Measurements from ENCODE around the gene TMEM203. TPM values are rescaled to one million over a fixed set of nuclear protein-coding genes. Genes with fewer than 3 reads are reported as not detected.

TMEM203 gene
- total RNA-seq, 1 experiment from 2014 or later = 36.4 TPM

GRCh38 chr9:137194909-137195308 is 10.5 kb downstream of the TMEM203 start:
- Histone ChIP-seq H3K4me3 (ENCODE audit: low read length) (no peak overlapping the region), H3K36me3 (ENCODE audit: low read depth, low read length) (no peaks in the 10 kb centered on the region), H3K9ac (ENCODE audit: low read length) (no peak overlapping the region), H2AFZ (ENCODE audit: low read length) (no peak overlapping the region), H3K27me3 (ENCODE audit: low read length) (no peaks in the 10 kb centered on the region), H3K27ac (ENCODE audit: low read length) (no peak overlapping the region), H4K20me1 (ENCODE audit: low read length) (peaks cover 19% of the 10 kb centered on the region), H3K4me2 (ENCODE audit: low read length) (peak overlapping the region; percentile 58), H3K9me3 (ENCODE audit: low read length) (no peaks in the 10 kb centered on the region), H3K9me2 (replicated peaks; ENCODE audit: low read length) (no peaks in the 10 kb centered on the region), H3F3A (ENCODE audit: low read length, unreplicated experiment) (no peaks in the 10 kb centered on the region), H3K79me2 (ENCODE audit: low read length) (peaks cover 23% of the 10 kb centered on the region), H3K4me1 (ENCODE audit: insufficient read depth, low read length) (peaks cover 45% of the 10 kb centered on the region)
- TF ChIP-seq CTCF (conservative IDR thresholded peaks at IDR 0.05; ENCODE audit: low read depth, low read length) = no peak
- no peak for TF ChIP-seq EZH2 (IDR thresholded peaks at IDR 0.05; ENCODE audit: low read length, unreplicated experiment)
- TF ChIP-seq EZH2phosphoT487 (IDR thresholded peaks at IDR 0.05; ENCODE audit: borderline replicate concordance, low read length) = no peak
- CTCF ChIA-PET = no interaction called here
- no TSS peak for BruUV-seq (replicated peaks)
- DNase-seq (no peak), ATAC-seq (no peak)
- POLR2A ChIA-PET (ENCODE audit: unreplicated experiment) = no interaction called here
- intact Hi-C loops (cut with micrococcal nuclease) = no loop called here

GRCh38 chr9:137194388-137194787 is 11.1 kb downstream of the TMEM203 start:
- DNase-seq (no peak), ATAC-seq (no peak)
- Histone ChIP-seq H3K9me2 (replicated peaks; ENCODE audit: low read length) (no peaks in the 10 kb centered on the region), H4K20me1 (ENCODE audit: low read length) (peaks cover 22% of the 10 kb centered on the region), H3K4me2 (ENCODE audit: low read length) (no peak overlapping the region), H3F3A (ENCODE audit: low read length, unreplicated experiment) (no peaks in the 10 kb centered on the region), H3K9me3 (ENCODE audit: low read length) (no peaks in the 10 kb centered on the region), H3K79me2 (ENCODE audit: low read length) (peaks cover 26% of the 10 kb centered on the region), H3K36me3 (ENCODE audit: low read depth, low read length) (no peaks in the 10 kb centered on the region), H3K9ac (ENCODE audit: low read length) (no peak overlapping the region), H3K27me3 (ENCODE audit: low read length) (no peaks in the 10 kb centered on the region), H3K27ac (ENCODE audit: low read length) (no peak overlapping the region), H3K4me3 (ENCODE audit: low read length) (no peak overlapping the region), H2AFZ (ENCODE audit: low read length) (no peak overlapping the region), H3K4me1 (ENCODE audit: insufficient read depth, low read length) (peaks cover 48% of the 10 kb centered on the region)
- intact Hi-C loops (cut with micrococcal nuclease) = no loop called here
- ChIA-PET CTCF (no interaction called here), POLR2A (ENCODE audit: unreplicated experiment) (no interaction called here)
- TF ChIP-seq CTCF (conservative IDR thresholded peaks at IDR 0.05; ENCODE audit: low read depth, low read length) = no peak
- no peak for TF ChIP-seq EZH2 (IDR thresholded peaks at IDR 0.05; ENCODE audit: low read length, unreplicated experiment)
- TF ChIP-seq EZH2phosphoT487 (IDR thresholded peaks at IDR 0.05; ENCODE audit: borderline replicate concordance, low read length) = no peak
- no TSS peak for BruUV-seq (replicated peaks)

GRCh38 chr9:137193771-137194170 is 11.7 kb downstream of the TMEM203 start:
- ATAC-seq (no peak), DNase-seq (no peak)
- H3K4me1 ChIP-seq (ENCODE audit: insufficient read depth, low read length) = peaks cover 43% of the 10 kb centered on the region
- no peak overlapping the region for H3K9ac ChIP-seq (ENCODE audit: low read length)
- no peak overlapping the region for H2AFZ ChIP-seq (ENCODE audit: low read length)
- ChIA-PET CTCF (no interaction called here), POLR2A (ENCODE audit: unreplicated experiment) (no interaction called here)
- no peaks in the 10 kb centered on the region for H3F3A ChIP-seq (ENCODE audit: low read length, unreplicated experiment)
- TF ChIP-seq CTCF (conservative IDR thresholded peaks at IDR 0.05; ENCODE audit: low read depth, low read length) = no peak
- no peak for TF ChIP-seq EZH2 (IDR thresholded peaks at IDR 0.05; ENCODE audit: low read length, unreplicated experiment)
- TF ChIP-seq EZH2phosphoT487 (IDR thresholded peaks at IDR 0.05; ENCODE audit: borderline replicate concordance, low read length) = no peak
- H3K27me3 ChIP-seq (ENCODE audit: low read length) = no peaks in the 10 kb centered on the region
- H3K79me2 ChIP-seq (ENCODE audit: low read length) = peaks cover 26% of the 10 kb centered on the region
- no peak overlapping the region for H3K27ac ChIP-seq (ENCODE audit: low read length)
- BruUV-seq (replicated peaks) = no TSS peak
- peaks cover 17% of the 10 kb centered on the region for H4K20me1 ChIP-seq (ENCODE audit: low read length)
- no peaks in the 10 kb centered on the region for H3K9me2 ChIP-seq (replicated peaks; ENCODE audit: low read length)
- H3K4me2 ChIP-seq (ENCODE audit: low read length) = no peak overlapping the region
- no peak overlapping the region for H3K4me3 ChIP-seq (ENCODE audit: low read length)
- H3K36me3 ChIP-seq (ENCODE audit: low read depth, low read length) = no peaks in the 10 kb centered on the region
- no peaks in the 10 kb centered on the region for H3K9me3 ChIP-seq (ENCODE audit: low read length)
- intact Hi-C loops (cut with micrococcal nuclease) = no loop called here

Measured in PC-3 (cell line).